HepG2 (cell line): Measurements from ENCODE around the gene DVL3. TPM values are rescaled to one million over a fixed set of nuclear protein-coding genes. Genes with fewer than 3 reads are reported as not detected.
A peak's percentile ranks its signal among the peaks of the same experiment; 100 is the strongest.

ENCODE experiments used
- CHCHD3 ChIP-seq: sonication (generic); formaldehyde crosslinking; IDR thresholded peaks from 2 replicates; pipeline ENCODE4 v1.8.0; 2022; ENCODE audit warnings: mild to moderate bottlenecking, missing genetic modification reagents, moderate library complexity
- HOXD1 ChIP-seq: sonication (generic); formaldehyde crosslinking; IDR thresholded peaks from 2 replicates; pipeline ENCODE4 v1.5.0; 2020; ENCODE audit warnings: missing genetic modification reagents
- KLF13 ChIP-seq: sonication (generic); formaldehyde crosslinking; IDR thresholded peaks from 2 replicates; pipeline ENCODE4 v1.4.0; 2020; ENCODE audit warnings: mild to moderate bottlenecking, missing genetic modification reagents
- MED1 ChIP-seq: sonication (generic); formaldehyde crosslinking; IDR thresholded peaks from 2 replicates; pipeline ENCODE4 v1.4.0; 2020; ENCODE audit warnings: missing genetic modification reagents
- NFE2L1 ChIP-seq: sonication (generic); formaldehyde crosslinking; IDR thresholded peaks from 2 replicates; pipeline ENCODE4 v1.4.0; 2020; ENCODE audit warnings: missing genetic modification reagents, mild to moderate bottlenecking, borderline replicate concordance
- POLR2AphosphoS2 ChIP-seq: IDR thresholded peaks from 2 replicates; pipeline ENCODE4 v1.6.1; 2011; ENCODE audit warnings: low read depth, low read length, improper control_type of control experiment
- SMARCC2 ChIP-seq: fragments of 450-650 bp; IDR thresholded peaks from 2 replicates; pipeline ENCODE4 v1.6.1; 2017; ENCODE audit warnings: antibody characterized with exemption, mild to moderate bottlenecking
- SOX6 ChIP-seq, 2 experiments: fragments of 450-650 bp in 1 of 2; sonication (generic) in 1 of 2; formaldehyde crosslinking in 1 of 2; IDR thresholded peaks; 2 replicates each; pipeline versions ENCODE4 v1.4.0 to v1.6.1; 2017 to 2020; ENCODE audit warnings: antibody characterized with exemption in 1 of 2, mild to moderate bottlenecking in 1 of 2, missing genetic modification reagents in 1 of 2
- SRSF4 ChIP-seq: fragments of 200-400 bp; formaldehyde crosslinking; IDR thresholded peaks from one replicate; pipeline ENCODE4 v1.6.1; 2018; ENCODE audit warnings: mild to moderate bottlenecking, low read depth, low read length, moderate library complexity; ENCODE audit not compliant: poor library complexity, severe bottlenecking
- TEAD3 ChIP-seq: optimal IDR thresholded peaks from 2 replicates; pipeline ENCODE3; 2016; ENCODE audit warnings: borderline replicate concordance
- ZNF292 ChIP-seq: sonication (generic); formaldehyde crosslinking; IDR thresholded peaks from 2 replicates; pipeline ENCODE4 v1.8.1; 2022; ENCODE audit warnings: mild to moderate bottlenecking, low read depth, missing genetic modification reagents, borderline replicate concordance
- ZNF331 ChIP-seq: sonication (generic); formaldehyde crosslinking; IDR thresholded peaks from 2 replicates; pipeline ENCODE4 v1.4.0; 2020; ENCODE audit warnings: missing genetic modification reagents
- ZNF605 ChIP-seq: sonication (generic); formaldehyde crosslinking; IDR thresholded peaks from 2 replicates; pipeline ENCODE4 v1.8.0; 2022; ENCODE audit warnings: mild to moderate bottlenecking, missing genetic modification reagents
- ZNF775 ChIP-seq: sonication (generic); formaldehyde crosslinking; IDR thresholded peaks from 2 replicates; pipeline ENCODE4 v1.4.0; 2020; ENCODE audit warnings: missing genetic modification reagents, mild to moderate bottlenecking, moderate library complexity, borderline replicate concordance
- ZSCAN31 ChIP-seq: sonication (generic); formaldehyde crosslinking; IDR thresholded peaks from 2 replicates; pipeline ENCODE4 v1.5.0; 2020; ENCODE audit warnings: low read depth, mild to moderate bottlenecking, missing genetic modification reagents
- polyA plus RNA-seq, 8 experiments: library from polyadenylated mRNA; depleted of rRNA in 3 of 8; stranded (reverse) in 7 of 8; unstranded in 1 of 8; fragments of >200 nt; fragmentation: Illumina TruSeq in 4 of 8; extraction: Trizol in 4 of 8; gene quantifications; 2 replicates each; pipeline versions ENCODE4 v1.2.1 to v1.2.3, GENCODE V29; 2011 to 2016; ENCODE audit warnings: low read depth in 4 of 8, missing spikeins in 1 of 8, mixed read lengths in 1 of 8; ENCODE audit not compliant: insufficient read depth in 1 of 8
- total RNA-seq, 5 experiments: library from RNA; depleted of rRNA; stranded (reverse); fragments of >200 nt; fragmentation: Illumina TruSeq; extraction: Trizol; gene quantifications; 2 replicates each; pipeline ENCODE4 v1.2.3, GENCODE V29; 2016; ENCODE audit warnings: low read depth in 1 of 5
- TF ChIP-seq, protein P1 (sequence below), 2 experiments: sonication (generic) in 1 of 2; formaldehyde crosslinking in 1 of 2; IDR thresholded peaks; 2 replicates each; pipeline versions ENCODE4 v1.5.1 to v1.6.1; 2011 to 2020; ENCODE audit warnings: borderline replicate concordance in 1 of 2, low read depth in 1 of 2, low read length in 1 of 2, mild to moderate bottlenecking in 1 of 2, missing genetic modification reagents in 1 of 2, moderate library complexity in 1 of 2
- TF ChIP-seq, protein P2 (sequence below): sonication (generic); formaldehyde crosslinking; IDR thresholded peaks from 2 replicates; pipeline ENCODE4 v1.8.1; 2023; ENCODE audit warnings: mild to moderate bottlenecking, inconsistent platforms, moderate library complexity, missing genetic modification reagents, borderline replicate concordance
- TF ChIP-seq, protein P3 (sequence below): sonication (generic); formaldehyde crosslinking; IDR thresholded peaks from 2 replicates; pipeline ENCODE4 v1.4.0; 2020; ENCODE audit warnings: missing genetic modification reagents; ENCODE audit errors: not compliant biosample characterization

The DVL3 gene
- total and polyA plus RNA-seq, 2 of the 13 experiments (the other 11 are each of a cell fraction or from before 2014, with no cell fraction given): 29.0 to 36.1 TPM

DNA sequence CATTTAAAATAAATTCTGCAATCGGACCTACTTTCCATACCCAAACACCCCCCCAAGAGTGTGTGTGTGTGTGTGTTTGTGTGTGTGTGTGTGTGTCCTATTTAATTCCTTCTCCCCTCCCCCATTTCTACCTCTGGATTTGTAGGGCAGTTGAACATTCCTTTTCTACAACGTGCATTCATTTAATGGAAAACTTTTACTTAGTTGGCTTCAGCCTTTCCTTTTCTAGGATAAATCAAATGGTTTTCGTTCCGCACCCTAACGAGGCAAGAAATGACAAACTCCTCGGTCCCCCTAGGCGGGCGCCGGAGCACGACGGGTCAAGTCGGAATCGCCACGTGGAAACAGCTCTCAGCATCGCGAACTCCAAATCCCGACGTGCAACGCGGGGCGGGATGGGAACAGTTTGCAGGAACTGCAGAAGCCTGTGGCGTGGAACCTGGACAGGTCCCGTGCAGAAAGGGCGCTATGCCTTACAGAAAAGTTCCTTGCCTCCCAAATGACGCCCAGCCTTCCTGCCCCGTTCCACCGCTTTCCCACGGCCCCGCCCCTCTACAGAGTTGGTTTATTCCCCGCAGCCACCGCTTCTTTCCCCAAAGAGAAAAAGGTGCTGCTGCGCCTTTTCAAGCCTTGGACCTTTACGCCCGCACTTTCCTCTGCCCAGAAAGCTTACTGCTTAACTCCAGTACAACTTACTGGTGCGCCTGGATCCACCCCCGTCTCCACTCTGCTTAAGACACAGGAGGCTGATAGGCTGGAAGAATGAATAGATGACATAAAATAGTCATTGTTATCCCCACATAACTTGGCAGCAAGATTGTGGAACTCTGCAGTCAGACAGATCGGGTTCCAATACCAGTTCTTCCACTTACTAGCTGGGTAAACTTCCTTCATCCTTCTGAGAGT, 21.1 kb upstream of the DVL3 start (continued):
- TF ChIP-seq ZNF292 (peak; percentile 29; the same call in 1 of the 2 replicates), SRSF4 (no peak), ZNF605 (CRISPR knock-in tag) (peak; percentile 83), TEAD3 (CRISPR knock-in tag) (peak; percentile 25), SOX6 (IDR thresholded peaks at IDR 0.05) (no peak), SOX6 (CRISPR knock-in tag; IDR thresholded peaks at IDR 0.05) (no peak; the same call in 1 of the 2 replicates), KLF13 (CRISPR knock-in tag) (no peak; the same call in 1 of the 2 replicates), SMARCC2 (no peak), CHCHD3 (no peak), MED1 (peak; percentile 52; the same call in 1 of the 2 replicates), HOXD1 (peak; percentile 51; the same call in 1 of the 2 replicates), ZNF775 (CRISPR knock-in tag) (no peak), NFE2L1 (CRISPR knock-in tag) (no peak; the same call in 1 of the 2 replicates), ZNF331 (peak; percentile 73; the same call in 1 of the 2 replicates), POLR2AphosphoS2 (no peak), ZSCAN31 (CRISPR knock-in tag) (peak; percentile 61; the same call in 1 of the 2 replicates)
- TF ChIP-seq, protein P1, sequence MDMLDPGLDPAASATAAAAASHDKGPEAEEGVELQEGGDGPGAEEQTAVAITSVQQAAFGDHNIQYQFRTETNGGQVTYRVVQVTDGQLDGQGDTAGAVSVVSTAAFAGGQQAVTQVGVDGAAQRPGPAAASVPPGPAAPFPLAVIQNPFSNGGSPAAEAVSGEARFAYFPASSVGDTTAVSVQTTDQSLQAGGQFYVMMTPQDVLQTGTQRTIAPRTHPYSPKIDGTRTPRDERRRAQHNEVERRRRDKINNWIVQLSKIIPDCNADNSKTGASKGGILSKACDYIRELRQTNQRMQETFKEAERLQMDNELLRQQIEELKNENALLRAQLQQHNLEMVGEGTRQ (IDR thresholded peaks at IDR 0.05; ENCODE audit: low read depth, low read length): no peak
- TF ChIP-seq, protein P1 (CRISPR knock-in tag; IDR thresholded peaks at IDR 0.05; ENCODE audit: borderline replicate concordance): peak; percentile 19; the same call in 1 of the 2 replicates
- TF ChIP-seq, protein P2, sequence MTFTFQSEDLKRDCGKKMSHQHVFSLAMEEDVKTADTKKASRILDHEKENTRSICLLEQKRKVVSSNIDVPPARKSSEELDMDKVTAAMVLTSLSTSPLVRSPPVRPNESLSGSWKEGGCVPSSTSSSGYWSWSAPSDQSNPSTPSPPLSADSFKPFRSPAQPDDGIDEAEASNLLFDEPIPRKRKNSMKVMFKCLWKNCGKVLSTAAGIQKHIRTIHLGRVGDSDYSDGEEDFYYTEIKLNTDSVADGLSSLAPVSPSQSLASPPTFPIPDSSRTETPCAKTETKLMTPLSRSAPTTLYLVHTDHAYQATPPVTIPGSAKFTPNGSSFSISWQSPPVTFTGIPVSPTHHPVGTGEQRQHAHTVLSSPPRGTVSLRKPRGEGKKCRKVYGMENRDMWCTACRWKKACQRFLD (CRISPR knock-in tag): 0 out of 2 replicates have a peak, but pooled peaks have one; percentile 24
- TF ChIP-seq, protein P3, sequence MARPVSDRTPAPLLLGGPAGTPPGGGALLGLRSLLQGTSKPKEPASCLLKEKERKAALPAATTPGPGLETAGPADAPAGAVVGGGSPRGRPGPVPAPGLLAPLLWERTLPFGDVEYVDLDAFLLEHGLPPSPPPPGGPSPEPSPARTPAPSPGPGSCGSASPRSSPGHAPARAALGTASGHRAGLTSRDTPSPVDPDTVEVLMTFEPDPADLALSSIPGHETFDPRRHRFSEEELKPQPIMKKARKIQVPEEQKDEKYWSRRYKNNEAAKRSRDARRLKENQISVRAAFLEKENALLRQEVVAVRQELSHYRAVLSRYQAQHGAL: no peak
